Nephron (organoid): Measurements from ENCODE around the gene NWD2.
A peak's percentile ranks its signal among the peaks of the same experiment; 100 is the strongest.

Source experiments
- H3K27ac Mint-ChIP-seq, 3 experiments: 2 replicates each; pipeline ENCODE4 v1.8.0; 2020; ENCODE audit warnings: mixed read lengths in 3 of 3, mild to moderate bottlenecking in 2 of 3, moderate library complexity in 1 of 3
- H3K27me3 Mint-ChIP-seq: 2 replicates; pipeline ENCODE4 v1.8.0; 2021; ENCODE audit warnings: low read depth, mild to moderate bottlenecking, moderate library complexity, mixed read lengths
- H3K36me3 Mint-ChIP-seq: 2 replicates; pipeline ENCODE4 v1.8.0; 2020; ENCODE audit warnings: low read depth, mixed read lengths
- H3K4me1 Mint-ChIP-seq: 2 replicates; pipeline ENCODE4 v1.8.0; 2020; ENCODE audit warnings: mixed read lengths
- H3K4me3 Mint-ChIP-seq, 3 experiments: 2 replicates each; pipeline ENCODE4 v1.8.0; 2020; ENCODE audit warnings: mild to moderate bottlenecking in 3 of 3, mixed read lengths in 3 of 3, moderate library complexity in 2 of 3
- H3K9me3 Mint-ChIP-seq: 2 replicates; pipeline ENCODE4 v1.8.0; 2020; ENCODE audit warnings: mixed read lengths
- CTCF ChIP-seq, 3 experiments: fragments of 200-600 bp; sonication (generic); IDR thresholded peaks; one replicate each; pipeline ENCODE4 v1.5.0; 2021; ENCODE audit warnings: antibody characterized with exemption in 3 of 3; ENCODE audit not compliant: unreplicated experiment in 3 of 3

Gene NWD2

GRCh38 chr4:37476256-37476655 is 231.7 kb downstream of the NWD2 start:
- H3K4me3 Mint-ChIP-seq = no peak overlapping the region
- H3K27ac Mint-ChIP-seq = no peak overlapping the region
- H3K36me3 Mint-ChIP-seq = peaks cover 3% of the 10 kb centered on the region
- H3K9me3 Mint-ChIP-seq = peaks cover 3% of the 10 kb centered on the region
- H3K27me3 Mint-ChIP-seq = no peaks in the 10 kb centered on the region
- no peak for TF ChIP-seq CTCF (IDR thresholded peaks at IDR 0.05; ENCODE audit: unreplicated experiment in 3 of 3)
- H3K4me1 Mint-ChIP-seq = no peaks in the 10 kb centered on the region

- peaks cover 6% of the 10 kb centered on the region for H3K9me3 Mint-ChIP-seq
- H3K27ac Mint-ChIP-seq = no peak overlapping the region
- H3K4me3 Mint-ChIP-seq = no peak overlapping the region
- TF ChIP-seq CTCF (IDR thresholded peaks at IDR 0.05; ENCODE audit: unreplicated experiment in 3 of 3) = no peak
- peaks cover 3% of the 10 kb centered on the region for H3K36me3 Mint-ChIP-seq
- H3K4me1 Mint-ChIP-seq = no peaks in the 10 kb centered on the region
- no peaks in the 10 kb centered on the region for H3K27me3 Mint-ChIP-seq
These were observed 232.1 kb downstream of the NWD2 start for GRCh38 chr4:37476691-37477090.

GRCh38 chr4:37477126-37477525 is 232.6 kb downstream of the NWD2 start:
- no peak for TF ChIP-seq CTCF (IDR thresholded peaks at IDR 0.05; ENCODE audit: unreplicated experiment in 3 of 3)
- peaks cover 8% of the 10 kb centered on the region for H3K9me3 Mint-ChIP-seq
- H3K4me1 Mint-ChIP-seq = no peaks in the 10 kb centered on the region
- no peak overlapping the region for H3K27ac Mint-ChIP-seq
- no peak overlapping the region for H3K4me3 Mint-ChIP-seq
- peaks cover 3% of the 10 kb centered on the region for H3K36me3 Mint-ChIP-seq
- H3K27me3 Mint-ChIP-seq = no peaks in the 10 kb centered on the region

- peaks cover 10% of the 10 kb centered on the region for H3K9me3 Mint-ChIP-seq
These were observed 233.6 kb downstream of the NWD2 start for GRCh38 chr4:37478151-37478550.

GRCh38 chr4:37480509-37480908 is 236.0 kb downstream of the NWD2 start:
- TF ChIP-seq CTCF (IDR thresholded peaks at IDR 0.05; ENCODE audit: unreplicated experiment in 3 of 3) = no peak
- Mint-ChIP-seq H3K27ac (no peak overlapping the region), H3K4me1 (no peaks in the 10 kb centered on the region), H3K36me3 (peaks cover 5% of the 10 kb centered on the region), H3K4me3 (no peak overlapping the region), H3K9me3 (peaks cover 12% of the 10 kb centered on the region), H3K27me3 (no peaks in the 10 kb centered on the region)

More at GRCh38 chr4:37478151-37478550, 233.6 kb downstream of the NWD2 start:
- TF ChIP-seq CTCF (IDR thresholded peaks at IDR 0.05; ENCODE audit: unreplicated experiment in 3 of 3) = no peak
- Mint-ChIP-seq H3K27me3 (no peaks in the 10 kb centered on the region), H3K36me3 (peaks cover 3% of the 10 kb centered on the region), H3K4me1 (no peaks in the 10 kb centered on the region), H3K4me3 (no peak overlapping the region), H3K27ac (no peak overlapping the region)

GRCh38 chr4:37481547-37482122 is 237.1 kb downstream of the NWD2 start:
- no peak for TF ChIP-seq CTCF (IDR thresholded peaks at IDR 0.05; ENCODE audit: unreplicated experiment in 3 of 3)

More at GRCh38 chr4:37481547-37482122, 237.1 kb downstream of the NWD2 start:
- H3K36me3 Mint-ChIP-seq = peaks cover 5% of the 10 kb centered on the region
- H3K27ac Mint-ChIP-seq = peak overlapping the region in 1 of 3 experiments; percentile 74
- H3K9me3 Mint-ChIP-seq = peaks cover 12% of the 10 kb centered on the region
- H3K4me1 Mint-ChIP-seq = no peaks in the 10 kb centered on the region
- H3K27me3 Mint-ChIP-seq = no peaks in the 10 kb centered on the region
- no peak overlapping the region for H3K4me3 Mint-ChIP-seq
